HG03025 (cell line): Measurements from ENCODE around the gene CTAGE1.

ENCODE experiments used
- ATAC-seq: cut with Tn5 transposase; IDR thresholded peaks from one replicate; pipeline ENCODE4 v1.9.1; 2021; ENCODE audit warnings: mild to moderate bottlenecking, moderate library complexity; ENCODE audit not compliant: unreplicated experiment, low FRiP score

The CTAGE1 gene

DNA sequence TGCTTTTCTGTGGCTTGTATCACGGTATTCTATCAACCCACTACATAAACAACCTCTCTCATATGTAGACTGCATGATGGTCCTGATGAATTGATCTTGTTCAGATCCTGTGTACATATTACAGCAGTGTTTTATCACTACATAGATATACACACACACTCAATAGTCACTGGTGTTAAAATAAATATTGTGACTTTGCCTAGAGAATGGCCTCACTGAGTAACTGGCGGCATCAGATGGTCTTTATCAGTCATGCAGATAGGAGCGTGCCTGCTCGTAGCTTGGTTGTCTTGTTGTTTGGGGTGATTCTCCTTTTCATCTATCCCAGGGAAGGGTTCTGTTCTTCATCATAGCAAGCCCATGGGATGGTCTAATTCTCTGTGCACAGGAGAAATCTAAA, 18.4 kb upstream of the CTAGE1 start:
- no peak for ATAC-seq

GRCh38 chr18:22434973-22435608, 17.4 kb upstream of the CTAGE1 start:
- ATAC-seq = no peak

- ATAC-seq = no peak
Observed at GRCh38 chr18:22433956-22434355, 16.2 kb upstream of the CTAGE1 start.

- ATAC-seq = no peak
Observed at GRCh38 chr18:22432657-22433137, 15.0 kb upstream of the CTAGE1 start.

DNA sequence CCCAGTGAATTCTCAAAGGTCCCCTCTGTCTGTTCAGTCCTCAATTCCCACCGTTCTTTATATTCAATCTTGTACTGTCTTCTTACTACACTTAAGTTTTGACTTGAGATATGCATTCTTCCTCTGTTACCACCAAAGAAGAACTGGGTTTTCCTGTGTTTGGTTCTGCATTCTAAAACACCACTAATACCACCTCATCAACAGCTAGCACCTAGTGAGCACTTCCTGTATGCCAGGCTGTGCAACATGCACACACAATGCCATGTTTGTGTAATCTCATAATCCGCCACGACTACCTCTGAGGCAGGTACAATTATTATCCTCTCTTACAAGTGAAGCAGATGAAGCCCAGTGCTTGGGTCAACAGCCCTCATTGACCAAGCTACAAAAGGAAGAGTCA, 11.8 kb upstream of the CTAGE1 start:
- no peak for ATAC-seq

DNA sequence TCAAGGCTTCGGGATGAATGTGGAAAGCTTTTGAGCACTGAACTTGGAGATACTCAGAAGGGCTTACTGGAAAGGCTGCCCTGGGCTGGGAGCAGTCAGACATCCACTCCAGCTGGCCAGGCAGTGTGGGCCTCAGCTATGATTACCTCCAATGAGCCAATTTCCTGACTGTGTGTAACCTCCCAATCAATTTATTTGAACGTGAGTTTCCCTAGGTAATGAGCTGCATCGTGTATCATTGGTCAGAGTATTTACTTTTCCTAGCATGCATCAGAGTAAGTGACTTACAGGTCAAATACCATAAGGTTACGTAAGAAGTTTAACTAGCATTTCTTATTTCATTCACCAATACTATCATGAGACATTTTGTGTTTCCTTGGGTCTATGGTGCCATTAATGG, 11.0 kb upstream of the CTAGE1 start:
- no peak for ATAC-seq

DNA sequence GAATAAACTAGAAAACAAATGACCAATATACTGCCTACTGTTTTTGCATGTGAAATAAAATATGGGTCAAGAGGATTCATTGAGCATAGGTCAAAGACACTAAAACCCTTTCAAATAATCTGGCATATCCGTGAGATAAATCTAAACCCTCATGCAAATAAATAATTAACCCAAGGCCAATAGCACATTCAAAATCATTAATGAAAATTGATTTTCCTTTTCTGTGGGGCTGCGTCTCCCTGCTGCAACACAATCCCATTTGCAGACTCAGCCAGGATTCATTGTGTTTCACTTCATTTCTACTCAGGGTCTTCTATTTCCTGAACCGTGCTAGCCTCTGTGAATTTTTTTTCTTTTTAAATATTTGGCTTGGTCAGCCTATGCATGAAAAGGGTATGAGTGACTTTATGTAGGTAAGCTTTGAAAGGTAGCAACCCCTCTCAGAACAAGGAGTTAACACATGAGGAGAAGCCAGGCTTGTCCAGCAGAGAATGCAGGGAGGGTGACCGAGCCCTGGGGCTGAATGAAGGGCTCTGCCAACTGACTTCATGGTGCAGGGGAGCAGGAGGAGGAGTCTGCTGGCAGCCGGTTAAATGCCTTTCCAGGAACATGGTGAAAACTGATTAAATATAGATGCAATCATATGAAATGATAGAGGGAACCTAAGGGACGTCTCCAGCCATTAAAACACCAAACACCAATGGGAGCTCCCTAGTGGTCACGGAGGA, 10.3 kb upstream of the CTAGE1 start:
- ATAC-seq = no peak

GRCh38 chr18:22424565-22424963, 6.8 kb upstream of the CTAGE1 start:
- ATAC-seq = no peak

DNA sequence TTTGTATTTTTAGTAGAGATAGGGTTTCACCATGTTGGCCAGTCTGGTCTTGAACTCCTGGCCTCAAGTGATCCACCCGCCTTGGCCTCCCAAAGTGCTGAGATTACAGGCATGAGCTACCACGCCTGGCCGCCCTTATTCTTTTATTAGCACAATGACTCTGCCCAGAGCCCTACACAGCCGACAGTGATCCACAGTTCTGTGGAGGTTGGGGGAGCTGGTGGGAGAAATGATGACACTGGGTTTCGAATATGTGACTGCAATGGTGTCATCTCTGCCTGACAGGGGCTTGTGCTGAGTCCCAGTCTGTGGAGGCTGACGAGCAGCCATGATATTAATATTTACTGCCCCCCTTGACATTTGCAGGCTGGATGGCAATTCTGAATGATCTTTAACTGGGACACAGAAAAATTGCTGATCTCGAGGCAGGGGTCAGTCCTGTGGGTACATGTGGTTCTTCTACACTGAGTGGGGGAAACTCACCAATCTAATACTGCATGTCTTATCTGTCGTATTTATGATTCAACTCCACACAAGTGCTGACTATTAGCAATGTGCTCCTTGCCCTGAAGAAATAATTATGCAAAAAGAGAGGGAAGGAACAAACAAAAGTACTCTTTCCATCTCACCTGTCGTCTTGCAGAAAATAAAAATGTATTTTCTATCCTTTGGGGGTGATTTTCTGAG, 6.3 kb upstream of the CTAGE1 start:
- ATAC-seq = no peak

DNA sequence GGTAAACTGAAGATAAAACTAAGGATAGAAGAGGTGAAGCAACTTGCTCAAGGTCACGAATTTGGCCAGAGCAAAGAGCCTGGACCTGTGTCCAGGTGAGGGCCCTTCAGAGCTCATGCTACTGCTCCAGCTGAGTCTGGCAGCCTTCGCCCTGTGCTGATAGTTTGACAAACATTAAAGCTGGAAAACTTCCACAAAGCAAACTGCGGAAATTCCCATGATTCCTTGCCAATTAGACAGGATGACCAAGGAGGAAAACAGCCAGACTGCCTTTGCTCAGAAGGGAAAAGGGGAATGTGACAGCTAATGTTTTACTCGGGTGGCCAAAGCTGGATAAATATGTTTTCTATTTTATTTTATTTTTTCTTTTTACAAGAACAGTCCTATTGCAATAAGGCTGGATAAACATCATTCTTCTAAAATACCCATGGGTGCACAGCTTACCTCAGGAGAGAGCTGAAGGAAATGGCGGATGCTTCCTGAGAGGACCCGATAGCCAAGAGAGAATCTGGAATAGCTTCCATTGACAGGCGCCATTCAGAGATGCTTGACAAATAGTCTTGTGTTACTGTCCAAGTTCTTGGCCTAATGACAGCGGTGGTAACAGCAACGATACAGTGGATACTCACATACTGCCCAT, 5.3 kb upstream of the CTAGE1 start:
- no peak for ATAC-seq

DNA sequence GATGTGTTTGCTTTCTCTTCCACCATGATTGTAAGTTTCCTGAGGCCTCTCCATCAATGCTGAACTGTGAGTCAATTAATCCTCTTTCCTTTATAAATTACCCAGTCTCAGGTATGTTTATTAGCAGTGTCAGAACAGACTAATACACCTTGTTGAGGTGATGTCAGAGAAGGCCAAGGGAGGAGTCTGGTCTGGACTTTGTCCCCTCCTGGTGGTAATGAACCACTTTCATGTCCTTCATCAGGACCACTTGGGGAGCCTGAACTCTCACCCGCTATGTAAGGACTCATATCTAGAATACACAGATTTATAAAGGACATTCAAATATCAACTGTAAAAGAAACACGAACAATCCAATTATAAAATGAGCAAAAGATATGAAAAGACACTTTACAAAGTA, 2.9 kb upstream of the CTAGE1 start:
- ATAC-seq = no peak

DNA sequence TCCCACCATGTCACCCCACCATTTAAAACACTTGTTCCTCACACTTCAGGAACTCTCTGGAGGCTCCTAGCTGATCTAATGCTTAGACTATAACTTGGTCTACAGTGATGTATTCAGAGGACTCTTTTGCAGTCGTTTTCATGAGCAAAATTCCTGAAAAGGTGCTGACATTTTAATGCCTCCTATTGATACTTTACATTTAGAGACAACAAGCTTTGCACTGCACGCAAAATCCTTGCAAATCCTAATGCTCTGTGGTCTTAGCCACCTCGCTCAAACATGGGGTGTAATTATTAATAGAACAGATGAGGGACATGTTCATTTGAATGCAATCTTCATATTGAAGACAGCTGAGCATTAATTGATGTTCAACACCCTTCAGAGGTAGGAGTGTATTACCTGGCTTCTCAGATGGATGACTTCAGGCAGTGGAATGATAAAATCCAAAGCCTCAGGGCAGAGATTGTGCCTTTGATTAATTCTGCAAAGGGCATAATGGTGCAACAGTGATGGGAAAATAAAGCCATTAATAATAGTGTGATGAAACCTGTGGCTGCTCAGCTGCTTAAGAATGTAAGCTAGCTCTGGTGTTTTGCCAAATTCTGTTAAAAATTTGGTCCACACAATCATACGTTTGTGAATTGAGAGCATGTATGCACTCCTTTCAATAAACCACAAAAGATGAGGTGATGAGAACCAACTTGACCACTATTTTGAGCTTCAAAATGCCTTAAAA, 5.4 kb downstream of the CTAGE1 start:
- ATAC-seq = no peak

DNA sequence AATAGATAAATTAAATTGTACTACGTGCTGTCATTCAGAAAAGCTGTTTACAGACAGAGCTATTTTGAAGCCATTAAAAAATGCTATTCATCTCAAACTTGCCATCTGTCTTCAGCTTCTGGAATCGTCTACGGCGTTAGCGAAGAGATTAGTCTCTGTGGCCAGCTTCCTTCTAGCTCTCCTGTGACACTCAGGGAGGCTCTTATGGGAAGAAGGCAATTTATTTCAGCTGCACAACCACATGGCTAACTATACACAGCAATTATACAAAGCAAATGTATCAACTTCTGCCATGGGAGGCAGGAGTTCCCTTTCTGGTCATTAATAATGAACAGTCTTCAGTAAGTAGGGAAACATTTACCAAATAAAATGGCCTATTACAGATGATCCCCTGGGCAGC, 6.3 kb downstream of the CTAGE1 start:
- ATAC-seq = no peak

DNA sequence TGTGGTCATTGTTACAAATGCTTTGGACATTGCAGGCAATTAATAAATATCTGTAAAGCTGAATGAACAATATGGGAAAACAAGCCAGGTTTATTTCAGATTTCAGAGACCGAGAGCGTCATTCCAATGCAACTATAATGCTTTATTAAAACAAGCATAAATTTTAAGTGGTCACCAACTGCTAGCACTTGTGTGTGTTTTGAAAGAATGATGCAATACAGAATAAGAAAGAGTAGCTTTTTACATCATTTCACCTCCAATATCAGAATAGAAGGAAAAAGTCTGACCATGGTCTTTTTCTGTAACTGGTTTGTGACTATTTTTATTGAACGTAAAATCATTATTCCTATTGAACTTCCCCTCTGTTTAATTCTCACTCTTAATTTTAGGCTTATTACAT, 7.6 kb downstream of the CTAGE1 start:
- no peak for ATAC-seq

GRCh38 chr18:22409445-22409844, 8.3 kb downstream of the CTAGE1 start:
- ATAC-seq = no peak

DNA sequence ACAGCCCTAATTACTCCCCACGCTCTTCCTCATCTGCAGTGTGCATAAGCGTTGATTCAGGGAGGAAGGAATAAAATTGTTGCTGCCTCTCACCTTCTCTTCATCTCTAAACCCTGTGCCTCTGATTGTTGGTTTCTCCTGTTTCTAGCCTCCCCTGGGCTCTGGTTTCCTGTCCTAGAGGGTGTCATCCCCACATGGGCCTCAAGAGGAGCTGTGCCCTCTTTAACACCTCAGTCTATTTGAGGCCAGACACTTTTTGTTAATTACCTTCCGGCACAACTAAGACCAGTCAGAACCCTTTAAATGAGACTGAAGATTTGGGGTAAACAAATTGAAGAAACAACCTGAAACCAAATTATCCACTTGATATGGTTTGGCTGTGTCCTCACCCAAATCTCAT, 9.7 kb downstream of the CTAGE1 start:
- ATAC-seq = no peak

DNA sequence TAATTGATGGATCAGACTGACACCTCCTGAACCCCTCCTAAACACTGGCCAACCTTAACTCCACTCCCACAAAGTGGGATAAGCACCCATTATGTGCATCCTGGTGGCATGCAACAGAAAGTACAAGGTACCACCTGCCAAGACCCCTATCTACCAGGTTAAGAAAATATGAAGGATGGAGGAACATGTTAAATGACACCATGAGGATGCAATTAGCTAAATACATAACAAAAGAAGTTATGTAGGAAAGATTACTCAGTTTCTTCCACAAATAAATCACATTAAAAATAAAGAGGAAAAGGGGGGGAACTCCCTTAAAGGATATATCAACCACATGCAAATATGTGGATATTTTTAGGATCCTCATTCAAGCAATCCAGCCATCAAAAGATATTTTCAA, 12.6 kb downstream of the CTAGE1 start:
- no peak for ATAC-seq

DNA sequence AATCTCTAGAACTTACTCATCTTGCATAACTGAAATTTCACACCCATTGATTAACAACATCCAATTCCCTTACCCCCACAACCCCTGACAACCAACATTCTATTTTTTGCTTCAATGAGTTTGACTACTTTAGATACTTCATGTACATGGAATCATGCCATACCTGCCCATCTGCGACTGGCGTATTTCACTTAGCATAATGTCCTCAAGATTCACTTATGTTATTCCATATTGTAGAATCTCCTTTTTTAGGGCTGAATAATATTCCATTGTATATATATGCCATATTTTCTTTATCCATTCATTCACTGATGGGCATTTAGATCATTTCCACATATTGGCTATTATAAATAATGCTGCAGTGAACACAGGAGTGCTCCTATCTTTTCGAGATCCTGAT, 13.8 kb downstream of the CTAGE1 start:
- ATAC-seq = no peak

GRCh38 chr18:22399949-22400348, 17.8 kb downstream of the CTAGE1 start:
- ATAC-seq = no peak

- ATAC-seq = no peak
Observed at GRCh38 chr18:22398464-22398863, 19.3 kb downstream of the CTAGE1 start.

DNA sequence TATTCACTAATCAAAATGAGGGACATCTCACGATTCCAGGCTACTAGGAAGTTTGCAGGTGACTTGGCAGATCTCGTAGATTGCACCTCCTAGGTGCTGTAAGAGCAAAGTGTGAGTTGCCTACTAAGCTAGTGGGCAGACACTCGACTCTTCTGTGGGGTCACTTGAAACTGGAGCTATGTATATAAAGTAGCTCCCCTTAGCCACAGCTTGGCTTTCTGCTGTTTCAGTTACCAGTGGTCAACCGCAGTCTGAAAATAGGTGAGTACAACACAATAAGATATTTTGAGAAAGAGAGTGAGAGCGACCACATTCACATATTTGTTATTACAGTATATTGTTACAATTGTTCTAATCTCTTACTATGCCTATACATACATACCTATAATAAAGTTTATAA, 23.3 kb downstream of the CTAGE1 start:
- ATAC-seq = no peak
